Measurements from ENCODE around the gene TSBP1. TPM values are rescaled to one million over a fixed set of nuclear protein-coding genes. Genes with fewer than 3 reads are reported as not detected.
"Not testable (repeated sequence)": the region's sequence is repeated elsewhere in the genome, so short reads cannot be mapped to it uniquely, and the experiment has no call there.

The TSBP1 gene
- total RNA-seq, 4 donors from 2014 or later: not detected

DNA sequence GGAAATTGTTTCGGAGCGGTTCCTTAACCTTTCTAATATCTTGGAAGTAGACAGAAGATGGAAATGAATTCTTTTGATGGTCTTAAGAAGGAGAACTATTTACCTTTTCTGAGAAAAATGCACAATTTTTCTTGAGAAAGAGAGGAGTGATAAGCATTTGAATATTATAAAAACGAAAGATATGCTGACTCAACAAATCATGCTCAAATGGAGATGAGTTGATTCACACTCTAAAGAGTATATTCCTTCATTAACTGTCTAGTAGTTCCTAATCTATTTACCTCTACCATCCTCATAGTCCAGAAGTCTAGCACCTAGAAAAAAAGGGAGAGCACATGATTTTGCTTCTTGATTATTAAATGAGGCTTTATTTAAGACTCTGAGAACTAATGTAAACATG, 4.1 kb downstream of the TSBP1 start:
- Histone ChIP-seq H3K4me1 (no peaks in the 10 kb centered on the region), H3K9me3 (no peaks in the 10 kb centered on the region), H3K27me3 (no peaks in the 10 kb centered on the region), H3K27ac (no peak overlapping the region), H3K36me3 (no peaks in the 10 kb centered on the region), H3K4me3 (no peak overlapping the region)
- TF ChIP-seq POLR2A (IDR thresholded peaks at IDR 0.05): no peak
- TF ChIP-seq, protein P1, sequence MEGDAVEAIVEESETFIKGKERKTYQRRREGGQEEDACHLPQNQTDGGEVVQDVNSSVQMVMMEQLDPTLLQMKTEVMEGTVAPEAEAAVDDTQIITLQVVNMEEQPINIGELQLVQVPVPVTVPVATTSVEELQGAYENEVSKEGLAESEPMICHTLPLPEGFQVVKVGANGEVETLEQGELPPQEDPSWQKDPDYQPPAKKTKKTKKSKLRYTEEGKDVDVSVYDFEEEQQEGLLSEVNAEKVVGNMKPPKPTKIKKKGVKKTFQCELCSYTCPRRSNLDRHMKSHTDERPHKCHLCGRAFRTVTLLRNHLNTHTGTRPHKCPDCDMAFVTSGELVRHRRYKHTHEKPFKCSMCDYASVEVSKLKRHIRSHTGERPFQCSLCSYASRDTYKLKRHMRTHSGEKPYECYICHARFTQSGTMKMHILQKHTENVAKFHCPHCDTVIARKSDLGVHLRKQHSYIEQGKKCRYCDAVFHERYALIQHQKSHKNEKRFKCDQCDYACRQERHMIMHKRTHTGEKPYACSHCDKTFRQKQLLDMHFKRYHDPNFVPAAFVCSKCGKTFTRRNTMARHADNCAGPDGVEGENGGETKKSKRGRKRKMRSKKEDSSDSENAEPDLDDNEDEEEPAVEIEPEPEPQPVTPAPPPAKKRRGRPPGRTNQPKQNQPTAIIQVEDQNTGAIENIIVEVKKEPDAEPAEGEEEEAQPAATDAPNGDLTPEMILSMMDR (IDR thresholded peaks at IDR 0.05): no peak
- no peak for DNase-seq
- intact Hi-C loops (cut with DNase I; ENCODE audit: low total_unique reads): no loop called here

DNA sequence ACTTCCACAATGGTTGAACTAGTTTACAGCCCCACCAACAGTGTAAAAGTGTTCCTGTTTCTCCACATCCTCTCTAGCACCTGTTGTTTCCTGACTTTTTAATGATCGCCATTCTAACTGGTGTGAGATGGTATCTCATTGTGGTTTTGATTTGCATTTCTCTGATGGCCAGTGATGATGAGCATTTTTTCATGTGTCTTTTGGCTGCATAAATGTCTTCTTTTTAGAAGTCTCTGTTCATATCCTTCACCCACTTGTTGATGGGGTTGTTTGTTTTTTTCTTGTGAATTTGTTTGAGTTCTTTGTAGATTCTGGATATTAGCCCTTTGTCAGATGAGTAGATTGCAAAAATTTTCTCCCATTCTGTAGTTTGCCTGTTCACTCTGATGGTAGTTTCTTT, 12.5 kb downstream of the TSBP1 start:
- H3K27ac ChIP-seq; H3K36me3 ChIP-seq; H3K27me3 ChIP-seq; intact Hi-C loops (cut with DNase I; ENCODE audit: low total_unique reads); H3K4me1 ChIP-seq; DNase-seq; H3K4me3 ChIP-seq; H3K9me3 ChIP-seq: not testable (repeated sequence)

DNA sequence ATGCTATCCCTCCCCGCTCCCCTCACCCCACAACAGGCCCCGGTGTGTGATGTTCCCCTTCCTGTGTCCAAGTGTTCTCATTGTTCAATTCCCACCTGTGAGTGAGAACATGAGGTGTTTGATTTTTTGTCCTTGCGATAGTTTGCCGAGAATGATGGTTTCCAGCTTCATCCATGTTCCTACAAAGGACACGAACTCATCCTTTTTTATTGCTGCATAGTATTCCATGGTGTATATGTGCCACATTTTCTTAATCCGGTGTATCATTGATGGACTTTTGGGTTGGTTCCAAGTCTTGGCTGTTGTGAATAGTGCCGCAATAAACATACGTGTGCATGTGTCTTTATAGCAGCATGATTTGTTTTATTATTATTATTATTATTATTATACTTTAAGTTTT, 13.2 kb downstream of the TSBP1 start:
- H3K4me1 ChIP-seq; H3K4me3 ChIP-seq; DNase-seq; intact Hi-C loops (cut with DNase I; ENCODE audit: low total_unique reads); H3K27me3 ChIP-seq; H3K9me3 ChIP-seq; H3K27ac ChIP-seq; H3K36me3 ChIP-seq: not testable (repeated sequence)

DNA sequence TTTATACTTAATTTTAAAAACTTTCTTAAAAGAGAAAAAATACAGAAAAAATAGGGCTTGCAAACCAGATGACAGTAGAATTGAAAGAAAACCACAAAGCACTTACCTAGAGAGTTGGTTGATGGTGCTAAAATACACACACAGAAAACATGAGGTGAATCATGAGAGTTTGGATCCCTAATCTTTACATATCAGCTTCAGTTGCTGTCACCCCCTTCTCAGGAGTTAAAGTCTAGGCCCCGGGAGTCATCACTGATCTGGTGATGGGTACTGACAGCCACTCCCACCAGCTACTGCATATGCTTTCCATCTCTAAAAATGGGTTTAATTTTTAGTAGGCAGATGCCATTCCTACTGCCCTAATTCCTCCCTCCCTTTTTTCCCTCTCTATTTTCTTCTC, 16.7 kb downstream of the TSBP1 start:
- intact Hi-C loops (cut with DNase I; ENCODE audit: low total_unique reads): no loop called here
- TF ChIP-seq POLR2A (IDR thresholded peaks at IDR 0.05): no peak
- TF ChIP-seq, protein P1 (IDR thresholded peaks at IDR 0.05): no peak

DNA sequence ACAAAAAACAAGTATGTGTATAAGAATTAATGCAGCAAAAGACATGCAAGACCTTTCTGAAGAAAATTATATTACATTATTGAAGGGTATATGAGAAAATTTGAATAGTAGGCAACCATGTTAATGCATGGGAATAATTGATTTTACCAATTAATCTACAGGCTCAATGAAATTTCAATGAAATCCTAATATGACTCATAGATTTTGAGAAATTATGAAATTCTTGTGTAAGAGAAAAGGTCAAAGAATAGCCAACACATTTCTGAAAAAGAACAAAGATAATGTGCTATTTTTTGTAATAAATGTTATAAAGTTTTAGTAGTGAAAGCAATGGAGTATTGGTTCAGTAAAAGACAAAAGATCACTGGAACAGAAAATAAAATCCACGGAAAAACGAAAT, 18.4 kb downstream of the TSBP1 start:
- intact Hi-C loops (cut with DNase I; ENCODE audit: low total_unique reads): no loop called here
- H3K4me1 ChIP-seq: no peaks in the 10 kb centered on the region
- no peaks in the 10 kb centered on the region for H3K9me3 ChIP-seq
- no peak overlapping the region for H3K27ac ChIP-seq
- H3K27me3 ChIP-seq: no peaks in the 10 kb centered on the region
- TF ChIP-seq, protein P1 (IDR thresholded peaks at IDR 0.05): no peak
- TF ChIP-seq POLR2A (IDR thresholded peaks at IDR 0.05): no peak
- H3K4me3 ChIP-seq: no peak overlapping the region
- no peak for DNase-seq
- no peaks in the 10 kb centered on the region for H3K36me3 ChIP-seq

More for the DNA sequence above, 16.7 kb downstream of the TSBP1 start:
- no peak for DNase-seq
- Histone ChIP-seq H3K4me1 (no peaks in the 10 kb centered on the region), H3K4me3 (no peak overlapping the region), H3K9me3 (no peaks in the 10 kb centered on the region), H3K27ac (no peak overlapping the region), H3K27me3 (no peaks in the 10 kb centered on the region), H3K36me3 (no peaks in the 10 kb centered on the region)

DNA sequence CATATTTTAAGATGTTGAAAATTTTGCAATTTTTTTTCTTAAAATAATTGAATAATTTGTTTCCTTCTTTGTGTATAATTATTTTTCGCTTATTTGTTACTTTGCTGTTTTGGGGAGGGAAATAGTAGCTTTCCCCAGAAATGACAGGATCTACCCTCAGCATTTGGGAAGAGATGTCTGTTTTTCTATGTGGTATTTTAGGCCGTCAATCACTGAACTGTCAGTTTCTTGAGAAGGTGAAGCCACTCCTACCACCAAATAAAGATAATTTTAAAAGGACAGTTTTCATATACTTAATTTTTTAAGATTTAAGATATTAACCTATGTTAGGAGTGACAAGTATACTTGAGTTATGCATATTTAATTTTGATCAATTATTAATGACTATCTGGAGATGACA, 31.5 kb downstream of the TSBP1 start:
- Histone ChIP-seq H3K4me1 (no peaks in the 10 kb centered on the region), H3K27ac (no peak overlapping the region), H3K36me3 (no peaks in the 10 kb centered on the region), H3K27me3 (no peaks in the 10 kb centered on the region), H3K4me3 (no peak overlapping the region), H3K9me3 (no peaks in the 10 kb centered on the region)
- no peak for DNase-seq
- intact Hi-C loops (cut with DNase I; ENCODE audit: low total_unique reads): no loop called here
- TF ChIP-seq, protein P1 (IDR thresholded peaks at IDR 0.05): no peak
- no peak for TF ChIP-seq POLR2A (IDR thresholded peaks at IDR 0.05)
